GM23248 (cell line): Measurements from ENCODE around the gene INO80D. TPM values are rescaled to one million over a fixed set of nuclear protein-coding genes. Genes with fewer than 3 reads are reported as not detected.
"Not testable (repeated sequence)": the region's sequence is repeated elsewhere in the genome, so short reads cannot be mapped to it uniquely, and the experiment has no call there.

ENCODE experiments used
- DNase-seq: peaks from one replicate; pipeline ENCODE4 v3.0.0-alpha.2; 2015
- H2AFZ ChIP-seq: fragments of 200-600 bp; sonication (generic); 2 replicates; pipeline ENCODE4 v1.6.1; 2016; ENCODE audit warnings: antibody characterized with exemption
- H3F3A ChIP-seq: fragments of 200-600 bp; sonication (generic); 2 replicates; pipeline ENCODE4 v1.6.1; 2016; ENCODE audit warnings: mild to moderate bottlenecking, antibody characterized with exemption, mixed run types; ENCODE audit not compliant: insufficient read depth
- H3K27ac ChIP-seq: fragments of 200-600 bp; sonication (generic); 2 replicates; pipeline ENCODE4 v1.5.1; 2016; ENCODE audit warnings: mild to moderate bottlenecking
- H3K27me3 ChIP-seq: fragments of 200-600 bp; sonication (generic); replicated peaks from 2 replicates; pipeline ENCODE4 v1.6.1; 2016; ENCODE audit warnings: mild to moderate bottlenecking; ENCODE audit not compliant: insufficient read depth
- H3K36me3 ChIP-seq: fragments of 200-600 bp; sonication (generic); 2 replicates; pipeline ENCODE4 v1.6.1; 2016; ENCODE audit warnings: low read depth, mild to moderate bottlenecking
- H3K4me1 ChIP-seq: fragments of 200-600 bp; sonication (generic); 2 replicates; pipeline ENCODE4 v1.6.1; 2016; ENCODE audit warnings: mild to moderate bottlenecking; ENCODE audit not compliant: insufficient read depth
- H3K4me2 ChIP-seq: fragments of 200-600 bp; sonication (generic); one replicate; pipeline ENCODE4 v1.6.1; 2016; ENCODE audit warnings: mild to moderate bottlenecking; ENCODE audit not compliant: unreplicated experiment
- H3K4me3 ChIP-seq: fragments of 200-600 bp; sonication (generic); 2 replicates; pipeline ENCODE4 v1.5.1; 2016; ENCODE audit warnings: mild to moderate bottlenecking
- H3K79me2 ChIP-seq: fragments of 200-600 bp; sonication (generic); 2 replicates; pipeline ENCODE4 v1.6.1; 2016; ENCODE audit warnings: mild to moderate bottlenecking; ENCODE audit not compliant: insufficient read depth
- H3K9ac ChIP-seq: fragments of 200-600 bp; sonication (generic); 2 replicates; pipeline ENCODE4 v1.6.1; 2016; ENCODE audit warnings: mild to moderate bottlenecking
- H3K9me2 ChIP-seq: fragments of 200-600 bp; sonication (generic); 2 replicates; pipeline ENCODE4 v1.6.1; 2016; ENCODE audit warnings: mixed run types, mild to moderate bottlenecking, moderate library complexity; ENCODE audit not compliant: insufficient read depth
- H3K9me3 ChIP-seq: fragments of 200-600 bp; sonication (generic); one replicate; pipeline ENCODE4 v1.6.1; 2017; ENCODE audit warnings: low read depth
- H4K20me1 ChIP-seq: fragments of 200-600 bp; sonication (generic); 2 replicates; pipeline ENCODE4 v1.6.0; 2016; ENCODE audit not compliant: insufficient read depth
- EZH2 ChIP-seq: fragments of 200-600 bp; sonication (generic); IDR thresholded peaks from 2 replicates; pipeline ENCODE4 v1.6.1; 2018; ENCODE audit warnings: antibody characterized with exemption, mild to moderate bottlenecking; ENCODE audit not compliant: insufficient read depth, poor library complexity, severe bottlenecking
- EZH2phosphoT487 ChIP-seq: fragments of 200-600 bp; sonication (generic); IDR thresholded peaks from 2 replicates; pipeline ENCODE4 v1.6.1; 2018; ENCODE audit warnings: antibody characterized with exemption, moderate library complexity, mild to moderate bottlenecking, low read depth; ENCODE audit not compliant: insufficient read depth
- WGBS, 2 experiments: methylation state at CpG; one replicate each; pipeline ENCODE4 v1.1.6; 2015 to 2017; ENCODE audit warnings: low lambda C conversion rate in 2 of 2, low coverage in 1 of 2; ENCODE audit errors: missing lambda C conversion rate in 2 of 2; 5-methylcytosine and 5-hydroxymethylcytosine counted together
- in situ Hi-C: fragments of 300-500 bp; cut with MboI; formaldehyde crosslinking; loops from 2 replicates; pipeline ENCODE4 v1.15.0; 2020
- polyA plus RNA-seq: library from polyadenylated mRNA; unstranded; fragments of >200 nt; fragmentation: Nextera tagmentation; extraction: Ambion mirVana; gene quantifications from 2 replicates; pipeline ENCODE4 v1.2.1, GENCODE V29; 2016
- total RNA-seq: library from RNA; depleted of rRNA; stranded (reverse); fragments of >200 nt; shearing (Covaris generic); gene quantifications from 2 replicates; pipeline ENCODE4 v1.2.3, GENCODE V29; 2014

INO80D gene
- total and polyA plus RNA-seq, 2 experiments from 2014 or later, result 3.4 to 4.8 TPM

GRCh38 chr2:205982776-205983327, 103.1 kb downstream of the INO80D start:
- Histone ChIP-seq H4K20me1 (no peaks in the 10 kb centered on the region), H3K4me3 (no peak overlapping the region), H3K79me2 (no peaks in the 10 kb centered on the region), H3K4me2 (no peak overlapping the region), H3K9me3 (no peaks in the 10 kb centered on the region), H2AFZ (no peak overlapping the region), H3K4me1 (no peaks in the 10 kb centered on the region), H3K9ac (no peak overlapping the region), H3K27ac (no peak overlapping the region), H3K9me2 (no peaks in the 10 kb centered on the region), H3K27me3 (no peaks in the 10 kb centered on the region), H3K36me3 (no peaks in the 10 kb centered on the region), H3F3A (no peaks in the 10 kb centered on the region)
- 78 to 82% methylated on average over 5 of the region's 5 CpGs for WGBS, 2 experiments
- DNase-seq, result no peak
- TF ChIP-seq EZH2, result no peak
- TF ChIP-seq EZH2phosphoT487, result no peak
- in situ Hi-C loops, result no loop called here

- H3K4me1 ChIP-seq, H3K9me2 ChIP-seq, H3K4me2 ChIP-seq, H3K36me3 ChIP-seq, H3K9me3 ChIP-seq, H2AFZ ChIP-seq, H3K27me3 ChIP-seq, H3F3A ChIP-seq, in situ Hi-C loops, H4K20me1 ChIP-seq, H3K9ac ChIP-seq, H3K79me2 ChIP-seq, H3K27ac ChIP-seq, DNase-seq, H3K4me3 ChIP-seq: not testable (repeated sequence)
- WGBS, 2 experiments, result 49 to 52% methylated on average over 2 of the region's 2 CpGs
Observed at GRCh38 chr2:205978728-205979127, 107.2 kb downstream of the INO80D start.

- H3K27ac ChIP-seq, H3F3A ChIP-seq, H4K20me1 ChIP-seq, H3K36me3 ChIP-seq, H3K9me3 ChIP-seq, H3K27me3 ChIP-seq, H3K9me2 ChIP-seq, DNase-seq, H3K9ac ChIP-seq, H3K4me2 ChIP-seq, H3K4me3 ChIP-seq, H3K4me1 ChIP-seq, in situ Hi-C loops, H3K79me2 ChIP-seq, H2AFZ ChIP-seq: not testable (repeated sequence)
- WGBS, 2 experiments, result 60 to 61% methylated on average over 7 of the region's 7 CpGs
Observed at GRCh38 chr2:205977699-205978098, 108.3 kb downstream of the INO80D start.

- in situ Hi-C loops, H3K36me3 ChIP-seq, H4K20me1 ChIP-seq, H3K4me2 ChIP-seq, H3K4me1 ChIP-seq, DNase-seq, H3K4me3 ChIP-seq, H3K9me3 ChIP-seq, H3K9ac ChIP-seq, H3F3A ChIP-seq, H3K27me3 ChIP-seq, H3K27ac ChIP-seq, H3K79me2 ChIP-seq, H3K9me2 ChIP-seq, H2AFZ ChIP-seq: not testable (repeated sequence)
- WGBS, 2 experiments, result 81 to 87% methylated on average over 30 to 39 of the region's 39 CpGs
Observed at GRCh38 chr2:205976934-205977659, 108.9 kb downstream of the INO80D start.
